ENCODE data around the gene SH3RF2.

DNA sequence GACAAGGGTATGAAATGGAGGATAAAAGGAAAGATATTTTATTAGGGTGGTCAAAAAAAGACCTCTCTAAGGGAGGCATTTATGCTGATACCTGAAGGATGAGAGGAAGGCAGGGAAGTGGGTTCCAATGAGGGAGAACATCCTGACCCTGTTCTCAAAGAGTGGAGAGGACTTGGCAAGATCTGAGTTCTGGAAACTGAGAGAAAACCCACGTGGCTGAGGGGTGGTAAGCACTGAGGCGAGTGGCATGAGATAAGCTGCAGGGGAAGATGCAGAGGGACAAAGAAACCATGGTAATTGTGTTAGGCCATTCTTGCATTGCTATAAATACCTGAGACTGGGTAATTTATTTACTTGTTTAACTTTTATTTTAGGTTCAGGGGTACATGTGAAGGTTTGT, 16.8 kb downstream of the SH3RF2 start:
- TF ChIP-seq POLR2A (IDR thresholded peaks at IDR 0.05): no peak
- TF ChIP-seq, protein P1, sequence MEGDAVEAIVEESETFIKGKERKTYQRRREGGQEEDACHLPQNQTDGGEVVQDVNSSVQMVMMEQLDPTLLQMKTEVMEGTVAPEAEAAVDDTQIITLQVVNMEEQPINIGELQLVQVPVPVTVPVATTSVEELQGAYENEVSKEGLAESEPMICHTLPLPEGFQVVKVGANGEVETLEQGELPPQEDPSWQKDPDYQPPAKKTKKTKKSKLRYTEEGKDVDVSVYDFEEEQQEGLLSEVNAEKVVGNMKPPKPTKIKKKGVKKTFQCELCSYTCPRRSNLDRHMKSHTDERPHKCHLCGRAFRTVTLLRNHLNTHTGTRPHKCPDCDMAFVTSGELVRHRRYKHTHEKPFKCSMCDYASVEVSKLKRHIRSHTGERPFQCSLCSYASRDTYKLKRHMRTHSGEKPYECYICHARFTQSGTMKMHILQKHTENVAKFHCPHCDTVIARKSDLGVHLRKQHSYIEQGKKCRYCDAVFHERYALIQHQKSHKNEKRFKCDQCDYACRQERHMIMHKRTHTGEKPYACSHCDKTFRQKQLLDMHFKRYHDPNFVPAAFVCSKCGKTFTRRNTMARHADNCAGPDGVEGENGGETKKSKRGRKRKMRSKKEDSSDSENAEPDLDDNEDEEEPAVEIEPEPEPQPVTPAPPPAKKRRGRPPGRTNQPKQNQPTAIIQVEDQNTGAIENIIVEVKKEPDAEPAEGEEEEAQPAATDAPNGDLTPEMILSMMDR (IDR thresholded peaks at IDR 0.05): no peak

Data from uterus (tissue), 2 donors.